Activated naive CD4-positive, alpha-beta T cell treated with anti-CD3 and anti-CD28 coated beads for 36 hours (primary cell): Measurements from ENCODE around the gene ULBP2. TPM values are rescaled to one million over a fixed set of nuclear protein-coding genes. Genes with fewer than 3 reads are reported as not detected.

ENCODE experiments used
- CTCF ChIA-PET: fragments of 350-600 bp; sonication (Branson Sonifier 250); formaldehyde crosslinking; loops from one replicate; lab custom pipeline; 2021; ENCODE audit warnings: antibody characterized with exemption; lab: Charles Lee
- DNase-seq: peaks from one replicate; pipeline ENCODE4 v3.0.0-alpha.2; 2020
- H3K27ac Mint-ChIP-seq: one replicate; pipeline ENCODE4 v1.8.0; 2021; ENCODE audit warnings: mild to moderate bottlenecking, mixed read lengths
- H3K27me3 Mint-ChIP-seq: one replicate; pipeline ENCODE4 v1.8.0; 2021; ENCODE audit warnings: low read depth, mixed read lengths
- H3K36me3 Mint-ChIP-seq: one replicate; pipeline ENCODE4 v1.8.0; 2021; ENCODE audit warnings: low read depth, mixed read lengths
- H3K4me1 Mint-ChIP-seq: one replicate; pipeline ENCODE4 v1.8.0; 2021; ENCODE audit warnings: low read depth, mixed read lengths
- H3K4me3 Mint-ChIP-seq: one replicate; pipeline ENCODE4 v1.8.0; 2021; ENCODE audit warnings: mild to moderate bottlenecking, moderate library complexity, mixed read lengths
- H3K9me3 Mint-ChIP-seq: one replicate; pipeline ENCODE4 v1.8.0; 2021; ENCODE audit warnings: mixed read lengths
- intact Hi-C: fragments of 100-400 bp; cut with micrococcal nuclease; formaldehyde crosslinking; loops from one replicate; pipeline ENCODE4 v1.15.1; 2023
- total RNA-seq, 2 experiments: library from RNA; stranded (reverse); gene quantifications; one replicate each; pipeline ENCODE4 v1.2.3, GENCODE V29; 2021

ULBP2 gene
- total RNA-seq: 1 to 10 TPM in 1 of 2 experiments, under 1 TPM in 1; 0.69 to 1.4 TPM

GRCh38 chr6:149941583-149942460 lies at the start of gene ULBP2:
TSS of gene ULBP2 (plus strand) at chr6:149942014. CDS start at chr6:149942073, 59 bp downstream.
- no peaks in the 10 kb centered on the region for H3K36me3 Mint-ChIP-seq
- peaks cover 46% of the 10 kb centered on the region for H3K27me3 Mint-ChIP-seq
- H3K4me3 Mint-ChIP-seq: peak within 1 kb of the TSS; percentile 89
- H3K9me3 Mint-ChIP-seq: no peaks in the 10 kb centered on the region
- DNase-seq: peak; percentile 96
- CTCF ChIA-PET: no interaction called here
- H3K27ac Mint-ChIP-seq: no peak within 1 kb of the TSS
- intact Hi-C loops: loop anchor here (1.0 kb wide), 4 partner anchors 21 to 227 kb away; partner anchors contain the start of genes PCMT1 and ULBP1
- H3K4me1 Mint-ChIP-seq: peaks cover 32% of the 10 kb centered on the region

- no peak overlapping the region for H3K4me3 Mint-ChIP-seq
These were observed 46.7 kb upstream of the ULBP2 start for GRCh38 chr6:149895048-149895590.

GRCh38 chr6:149895833-149896271 lies 46.0 kb upstream of the ULBP2 start:
- Mint-ChIP-seq H3K4me3 (no peak overlapping the region), H3K9me3 (no peaks in the 10 kb centered on the region), H3K27me3 (peaks cover 3% of the 10 kb centered on the region), H3K4me1 (peaks cover 12% of the 10 kb centered on the region), H3K36me3 (no peaks in the 10 kb centered on the region), H3K27ac (no peak overlapping the region)
- CTCF ChIA-PET: interaction anchor here (0.6 to 2.4 kb wide), 3 partner anchors 36 to 330 kb away, joined by 3 to 8 read pairs (median 3); no protein-coding TSS in a partner anchor
- intact Hi-C loops: loop anchor here (1.0 kb wide), 1 partner anchor 32 kb away; the partner anchor contains the start of gene LRP11
- peak; percentile 76 for DNase-seq

More at GRCh38 chr6:149895048-149895590, 46.7 kb upstream of the ULBP2 start:
- Mint-ChIP-seq H3K4me1 (peaks cover 12% of the 10 kb centered on the region), H3K27me3 (peaks cover 3% of the 10 kb centered on the region), H3K27ac (no peak overlapping the region), H3K36me3 (no peaks in the 10 kb centered on the region), H3K9me3 (no peaks in the 10 kb centered on the region)
- DNase-seq: no peak
- intact Hi-C loops: no loop called here
- CTCF ChIA-PET: interaction anchor here (0.7 to 2.4 kb wide), 2 partner anchors 36 to 55 kb away, joined by 3 to 8 read pairs; no protein-coding TSS in a partner anchor

GRCh38 chr6:149896491-149896890 lies 45.3 kb upstream of the ULBP2 start:
- DNase-seq: no peak
- no peak overlapping the region for H3K4me3 Mint-ChIP-seq
- no peaks in the 10 kb centered on the region for H3K9me3 Mint-ChIP-seq
- peaks cover 12% of the 10 kb centered on the region for H3K4me1 Mint-ChIP-seq
- H3K36me3 Mint-ChIP-seq: no peaks in the 10 kb centered on the region
- peaks cover 3% of the 10 kb centered on the region for H3K27me3 Mint-ChIP-seq
- H3K27ac Mint-ChIP-seq: no peak overlapping the region
- CTCF ChIA-PET: interaction anchor here (0.6 to 2.4 kb wide), 3 partner anchors 56 to 1373 kb away, joined by 3 to 8 read pairs (median 4); no protein-coding TSS in a partner anchor
- intact Hi-C loops: loop anchor here (1.0 kb wide), 1 partner anchor 32 kb away; the partner anchor contains the start of gene LRP11

GRCh38 chr6:149897015-149897697 lies 44.7 kb upstream of the ULBP2 start:
- H3K4me1 Mint-ChIP-seq: peaks cover 12% of the 10 kb centered on the region
- no peak for DNase-seq
- H3K27me3 Mint-ChIP-seq: peaks cover 3% of the 10 kb centered on the region
- H3K4me3 Mint-ChIP-seq: no peak overlapping the region
- intact Hi-C loops: no loop called here
- H3K9me3 Mint-ChIP-seq: no peaks in the 10 kb centered on the region
- CTCF ChIA-PET: interaction anchor here (0.6 to 2.4 kb wide), 2 partner anchors 57 to 1374 kb away, joined by 4 to 8 read pairs; no protein-coding TSS in a partner anchor
- no peaks in the 10 kb centered on the region for H3K36me3 Mint-ChIP-seq
- H3K27ac Mint-ChIP-seq: no peak overlapping the region

- DNase-seq: no peak
- intact Hi-C loops: no loop called here
- H3K9me3 Mint-ChIP-seq: no peaks in the 10 kb centered on the region
- peaks cover 12% of the 10 kb centered on the region for H3K4me1 Mint-ChIP-seq
- H3K27me3 Mint-ChIP-seq: peaks cover 3% of the 10 kb centered on the region
- H3K4me3 Mint-ChIP-seq: no peak within 1 kb of the TSS
- no peaks in the 10 kb centered on the region for H3K36me3 Mint-ChIP-seq
- CTCF ChIA-PET: no interaction called here
- H3K27ac Mint-ChIP-seq: no peak within 1 kb of the TSS
These were observed 43.7 kb upstream of the ULBP2 start, which contains the start of gene RAET1E for GRCh38 chr6:149897855-149898744. TSS of gene RAET1E (minus strand) at chr6:149898113. CDS start at chr6:149890901, 7,212 bp downstream.

- Mint-ChIP-seq H3K36me3 (no peaks in the 10 kb centered on the region), H3K4me1 (peaks cover 12% of the 10 kb centered on the region), H3K9me3 (no peaks in the 10 kb centered on the region), H3K27me3 (peaks cover 3% of the 10 kb centered on the region), H3K27ac (no peak overlapping the region), H3K4me3 (no peak overlapping the region)
- intact Hi-C loops: no loop called here
- DNase-seq: no peak
- CTCF ChIA-PET: no interaction called here
These were observed 42.8 kb upstream of the ULBP2 start for GRCh38 chr6:149898966-149899365.

- Mint-ChIP-seq H3K4me1 (peaks cover 12% of the 10 kb centered on the region), H3K27ac (no peak overlapping the region), H3K36me3 (no peaks in the 10 kb centered on the region), H3K4me3 (no peak overlapping the region), H3K27me3 (peaks cover 2% of the 10 kb centered on the region), H3K9me3 (no peaks in the 10 kb centered on the region)
- DNase-seq: no peak
- CTCF ChIA-PET: interaction anchor here (1.0 kb wide), 1 partner anchor 209 kb away, joined by 3 read pairs; no protein-coding TSS in a partner anchor
- intact Hi-C loops: no loop called here
These were observed 42.3 kb upstream of the ULBP2 start for GRCh38 chr6:149899486-149899885.

- DNase-seq: no peak
- Mint-ChIP-seq H3K4me1 (peaks cover 12% of the 10 kb centered on the region), H3K36me3 (no peaks in the 10 kb centered on the region), H3K4me3 (no peak overlapping the region), H3K27ac (no peak overlapping the region), H3K9me3 (no peaks in the 10 kb centered on the region), H3K27me3 (no peaks in the 10 kb centered on the region)
- intact Hi-C loops: no loop called here
- CTCF ChIA-PET: interaction anchor here (0.8 to 1.0 kb wide), 3 partner anchors 24 to 210 kb away, joined by 3 to 4 read pairs (median 3); no protein-coding TSS in a partner anchor
These were observed 41.7 kb upstream of the ULBP2 start for GRCh38 chr6:149899926-149900619.

GRCh38 chr6:149900620-149901443 lies 41.0 kb upstream of the ULBP2 start:
- DNase-seq: no peak
- no peak overlapping the region for H3K27ac Mint-ChIP-seq
- no peaks in the 10 kb centered on the region for H3K27me3 Mint-ChIP-seq
- no peaks in the 10 kb centered on the region for H3K36me3 Mint-ChIP-seq
- H3K4me3 Mint-ChIP-seq: no peak overlapping the region
- H3K4me1 Mint-ChIP-seq: peaks cover 9% of the 10 kb centered on the region
- no peaks in the 10 kb centered on the region for H3K9me3 Mint-ChIP-seq
- intact Hi-C loops: no loop called here
- CTCF ChIA-PET: interaction anchor here (0.8 to 1.0 kb wide), 3 partner anchors 23 to 210 kb away, joined by 3 to 4 read pairs (median 3); no protein-coding TSS in a partner anchor
